Measurements from ENCODE around the gene KIAA1328. TPM values are rescaled to one million over a fixed set of nuclear protein-coding genes. Genes with fewer than 3 reads are reported as not detected.

Gene KIAA1328
- total and polyA plus RNA-seq, 7 donors: 1.3 to 4.4 (median 3.5) TPM

- ATAC-seq: no peak
- H3K4me3 ChIP-seq: no peak overlapping the region
- H3K27ac ChIP-seq: no peak overlapping the region
- H3K27me3 ChIP-seq (ENCODE audit: insufficient read depth in 3 of 3, low read length in 2 of 3): peaks cover 0 to 34% (median 5%) of the 10 kb centered on the region in 3 donors
- no peaks in the 10 kb centered on the region for H3K9me3 ChIP-seq
- no peak for TF ChIP-seq CTCF (IDR thresholded peaks at IDR 0.05)
- WGBS, 3 donors: 73 to 75% (median 75%) methylated on average over 10 of the region's 10 CpGs
- no peak for DNase-seq
- no peaks in the 10 kb centered on the region for H3K4me1 ChIP-seq
- no peaks in the 10 kb centered on the region for H3K36me3 ChIP-seq (ENCODE audit: insufficient read depth in 1 of 2, low read depth in 1 of 2)
- intact Hi-C loops (cut with DNase I): no loop called here
Observed at GRCh38 chr18:37247497-37248161, 418.7 kb downstream of the KIAA1328 start.

GRCh38 chr18:37248281-37248680, 419.4 kb downstream of the KIAA1328 start:
- no peak for TF ChIP-seq CTCF (IDR thresholded peaks at IDR 0.05)
- intact Hi-C loops (cut with DNase I): no loop called here
- H3K36me3 ChIP-seq (ENCODE audit: insufficient read depth in 1 of 2, low read depth in 1 of 2): no peaks in the 10 kb centered on the region
- no peak overlapping the region for H3K4me3 ChIP-seq
- no peaks in the 10 kb centered on the region for H3K4me1 ChIP-seq
- H3K27ac ChIP-seq: no peak overlapping the region
- H3K27me3 ChIP-seq (ENCODE audit: insufficient read depth in 3 of 3, low read length in 2 of 3): peaks cover 0 to 34% (median 5%) of the 10 kb centered on the region in 3 donors
- WGBS, 3 donors: 80 to 89% (median 88%) methylated on average over 4 to 5 of the region's 5 CpGs
- H3K9me3 ChIP-seq: no peaks in the 10 kb centered on the region
- DNase-seq (no peak), ATAC-seq (no peak)

DNA sequence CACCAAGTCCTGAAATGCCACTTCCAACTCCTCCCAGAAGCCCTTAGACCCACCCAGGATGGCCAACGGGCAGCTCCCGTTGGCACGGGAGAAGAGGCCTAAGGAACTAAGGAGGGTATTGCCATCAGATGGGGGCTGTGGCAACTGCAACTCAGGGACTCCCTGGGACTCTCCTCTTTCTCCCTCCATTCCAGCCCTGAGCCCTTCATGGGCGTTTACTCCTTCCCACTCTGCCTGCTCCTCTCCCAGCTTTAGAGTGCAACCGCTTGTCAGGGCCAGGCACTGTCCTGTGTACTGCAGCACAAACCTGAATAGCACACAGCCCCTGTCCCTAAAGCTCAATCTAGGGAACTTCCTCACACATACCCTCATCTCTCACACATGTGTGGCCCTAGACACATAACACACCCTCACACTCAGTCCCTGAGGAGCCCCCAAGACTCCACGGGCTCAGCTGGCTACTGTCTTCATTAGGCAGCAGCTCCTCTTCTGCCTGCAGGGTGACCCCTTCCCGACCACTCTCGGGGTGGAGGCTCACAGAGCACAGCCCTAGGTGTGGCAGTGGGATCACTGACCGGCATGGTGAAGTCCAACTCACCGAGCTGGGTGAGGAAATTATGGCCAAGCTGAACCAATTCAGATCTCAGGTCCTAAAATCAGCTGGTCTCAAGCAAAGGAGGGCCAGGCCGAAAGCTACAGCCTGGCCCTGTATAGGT, 420.4 kb downstream of the KIAA1328 start:
- intact Hi-C loops (cut with DNase I): no loop called here
- H3K27me3 ChIP-seq (ENCODE audit: insufficient read depth in 3 of 3, low read length in 2 of 3): peaks cover 0 to 32% (median 2%) of the 10 kb centered on the region in 3 donors
- WGBS, 3 donors: 69 to 77% (median 71%) methylated on average over 11 of the region's 11 CpGs

GRCh38 chr18:37249895-37250618, 421.1 kb downstream of the KIAA1328 start:
- no peak for TF ChIP-seq CTCF (IDR thresholded peaks at IDR 0.05)
- DNase-seq: no peak
- peaks cover 0 to 32% (median 0%) of the 10 kb centered on the region in 3 donors for H3K27me3 ChIP-seq (ENCODE audit: insufficient read depth in 3 of 3, low read length in 2 of 3)
- no peak for ATAC-seq
- H3K4me1 ChIP-seq: no peaks in the 10 kb centered on the region
- no peak overlapping the region for H3K27ac ChIP-seq
- H3K9me3 ChIP-seq: no peaks in the 10 kb centered on the region
- intact Hi-C loops (cut with DNase I): no loop called here
- 74 to 86% (median 82%) methylated on average over 6 of the region's 6 CpGs for WGBS, 3 donors
- no peaks in the 10 kb centered on the region for H3K36me3 ChIP-seq (ENCODE audit: insufficient read depth in 1 of 2, low read depth in 1 of 2)
- no peak overlapping the region for H3K4me3 ChIP-seq

More for the DNA sequence above, 420.4 kb downstream of the KIAA1328 start:
- no peak for TF ChIP-seq CTCF (IDR thresholded peaks at IDR 0.05)
- no peaks in the 10 kb centered on the region for H3K36me3 ChIP-seq (ENCODE audit: insufficient read depth in 1 of 2, low read depth in 1 of 2)
- ATAC-seq: no peak
- no peak for DNase-seq
- H3K4me3 ChIP-seq: no peak overlapping the region
- no peaks in the 10 kb centered on the region for H3K9me3 ChIP-seq
- no peak overlapping the region for H3K27ac ChIP-seq
- no peaks in the 10 kb centered on the region for H3K4me1 ChIP-seq

Data from psoas muscle (tissue), 8 donors.